GM18507 (cell line): ENCODE measurements around the gene COA8.
"Not testable (repeated sequence)": the region's sequence is repeated elsewhere in the genome, so short reads cannot be mapped to it uniquely, and the experiment has no call there.

Source experiments
- DNase-seq: peaks from one replicate; pipeline ENCODE4 v3.0.0; 2011; ENCODE audit warnings: low read depth; ENCODE audit not compliant: insufficient read length; ENCODE audit errors: extremely low spot score
- FAIRE-seq: peaks from 2 replicates; lab custom pipeline; 2011; peaks lifted over from hg19 to GRCh38; lab: Jason Lieb, UNC

COA8 gene

DNA sequence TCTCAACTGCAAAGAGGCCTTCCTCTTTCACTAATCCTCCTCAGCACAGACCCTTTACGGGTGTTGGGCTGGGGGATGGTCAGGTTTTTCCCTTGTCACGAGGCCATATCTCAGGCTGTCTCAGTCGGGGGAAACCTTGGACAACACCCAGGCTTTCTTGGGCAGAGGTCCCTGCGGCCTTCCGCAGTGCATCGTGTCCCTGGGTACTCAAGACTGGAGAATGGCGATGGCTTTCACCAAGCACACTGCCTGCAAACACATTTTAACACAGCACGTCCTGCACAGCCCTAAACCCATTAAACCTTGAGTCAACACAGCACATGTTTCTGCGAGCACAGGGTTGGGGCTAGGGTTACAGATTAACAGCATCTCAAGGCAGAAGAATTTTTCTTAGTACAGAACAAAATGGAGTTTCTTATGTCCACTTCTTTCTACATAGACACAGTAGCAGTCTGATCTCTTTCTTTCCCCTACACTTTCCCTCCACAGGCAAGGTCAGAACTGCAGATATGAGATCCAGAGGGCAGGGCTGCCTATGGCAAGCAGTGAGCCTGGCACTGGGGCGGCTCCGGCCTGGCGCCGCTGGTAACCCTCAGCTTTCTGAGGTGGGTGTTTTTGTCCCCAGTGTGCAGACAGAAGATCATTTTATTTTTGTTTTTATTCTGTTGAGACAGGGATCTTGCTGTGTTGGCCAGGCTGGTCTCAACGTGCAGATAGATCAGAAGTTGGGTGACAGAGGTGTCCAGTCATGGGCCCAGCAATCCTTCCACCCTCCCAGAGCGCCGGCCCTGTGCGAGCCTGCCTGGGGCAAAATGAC is 37.1 kb upstream of the COA8 start:
- not testable (repeated sequence) for DNase-seq, FAIRE-seq

DNA sequence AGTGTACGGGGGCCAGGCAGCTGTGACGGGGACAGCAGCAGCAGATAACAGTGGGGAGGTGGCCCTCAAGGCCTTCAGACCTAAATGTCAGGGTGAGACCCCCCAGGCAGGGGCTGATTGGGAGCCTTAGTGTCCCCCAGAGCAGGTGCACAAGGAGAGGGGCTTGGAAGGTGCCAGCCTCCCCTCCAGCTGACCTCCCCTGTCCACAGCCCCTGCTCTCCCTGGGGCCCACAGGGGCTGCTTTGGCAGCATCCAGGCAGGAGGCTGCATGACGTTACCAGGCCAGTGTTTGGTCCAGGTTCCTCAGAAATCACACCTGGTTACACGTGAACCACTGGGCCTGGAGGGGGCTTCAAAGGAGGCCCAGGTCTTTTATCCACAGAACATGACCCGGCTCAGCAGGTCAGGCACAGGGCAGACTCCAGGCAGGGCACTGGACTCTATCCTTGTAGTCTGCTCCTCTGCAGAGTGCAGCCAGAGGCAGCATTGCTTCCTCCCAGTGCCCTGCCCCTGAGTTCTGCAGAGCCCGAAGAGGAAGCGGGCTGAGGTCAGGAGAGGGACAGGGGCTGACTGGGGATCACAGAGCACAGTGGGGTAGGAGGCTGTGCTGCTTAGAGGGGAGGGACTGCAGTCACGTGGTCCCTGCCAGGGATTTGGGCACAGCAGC is 36.4 kb upstream of the COA8 start:
- no peak for FAIRE-seq

DNA sequence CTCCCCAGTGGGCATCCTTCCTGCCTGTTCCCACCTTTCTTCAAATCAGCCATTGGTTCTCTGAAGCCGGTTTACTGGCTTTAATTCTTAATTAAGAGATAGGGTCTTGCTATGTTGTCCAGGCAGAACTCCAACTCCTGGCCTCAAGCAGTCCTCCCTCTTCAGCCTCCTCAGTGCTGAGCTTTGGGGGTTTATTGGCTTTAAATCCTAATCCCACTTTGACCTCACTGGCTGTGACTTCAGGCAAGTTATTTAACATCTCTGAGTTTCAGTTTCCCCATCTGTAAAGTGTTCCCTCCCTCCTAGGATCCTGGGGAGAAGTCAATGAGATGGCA is 35.9 kb upstream of the COA8 start:
- DNase-seq (no peak), FAIRE-seq (no peak)

More for the DNA sequence above, 36.4 kb upstream of the COA8 start:
- no peak for DNase-seq

GRCh38 chr14:103527408-103528145 is 35.2 kb upstream of the COA8 start:
- FAIRE-seq (peak; percentile 90), DNase-seq (no peak)

GRCh38 chr14:103528146-103528586 is 34.6 kb upstream of the COA8 start:
- DNase-seq (no peak), FAIRE-seq (no peak)

DNA sequence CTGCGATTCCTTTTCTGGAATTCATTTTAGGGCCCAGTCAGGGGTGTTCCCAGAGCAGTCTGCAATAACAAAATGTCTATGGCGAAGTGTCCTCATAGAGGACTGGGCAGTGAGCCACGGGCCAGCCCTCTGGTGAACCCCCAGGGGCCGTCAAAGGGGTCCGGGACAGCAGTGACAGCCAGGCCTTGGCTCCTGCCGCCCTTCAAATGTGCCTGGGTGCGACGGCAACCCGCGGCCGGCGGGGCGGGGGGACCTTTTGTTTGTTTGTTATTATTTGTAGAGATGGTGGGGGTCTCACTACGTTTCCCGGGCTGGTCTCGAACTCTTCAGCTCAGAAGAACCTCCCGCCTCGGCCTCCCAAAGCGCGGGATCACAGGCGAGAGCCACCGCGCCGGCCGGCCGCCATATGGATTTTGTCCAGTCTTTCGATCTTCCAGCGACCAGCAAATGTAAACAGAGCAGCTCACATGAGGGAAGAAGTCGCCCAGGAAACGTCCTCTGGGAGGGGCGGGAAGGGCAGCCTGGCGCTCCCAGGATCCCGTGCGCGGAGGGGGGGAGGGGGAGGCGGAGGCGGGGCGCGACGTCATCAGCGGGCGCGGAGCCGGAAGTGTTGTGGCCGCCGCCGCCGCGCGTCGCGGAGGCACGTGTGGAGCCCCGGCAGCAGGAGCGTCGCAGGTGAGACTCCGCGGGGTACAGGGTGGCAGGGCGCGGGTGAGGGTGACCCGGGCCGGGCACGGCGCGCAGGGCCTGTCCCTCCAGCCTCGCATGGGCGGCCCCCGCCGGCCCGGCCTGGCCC is 34.0 kb upstream of the COA8 start, which contains the start of gene TRMT61A:
Gene TRMT61A (plus strand): TSS at position 610 of the 796 bp plus-strand sequence. CDS start 783 bp downstream, outside the sequence.
- FAIRE-seq (peak; percentile 86), DNase-seq (peak; percentile 95)

DNA sequence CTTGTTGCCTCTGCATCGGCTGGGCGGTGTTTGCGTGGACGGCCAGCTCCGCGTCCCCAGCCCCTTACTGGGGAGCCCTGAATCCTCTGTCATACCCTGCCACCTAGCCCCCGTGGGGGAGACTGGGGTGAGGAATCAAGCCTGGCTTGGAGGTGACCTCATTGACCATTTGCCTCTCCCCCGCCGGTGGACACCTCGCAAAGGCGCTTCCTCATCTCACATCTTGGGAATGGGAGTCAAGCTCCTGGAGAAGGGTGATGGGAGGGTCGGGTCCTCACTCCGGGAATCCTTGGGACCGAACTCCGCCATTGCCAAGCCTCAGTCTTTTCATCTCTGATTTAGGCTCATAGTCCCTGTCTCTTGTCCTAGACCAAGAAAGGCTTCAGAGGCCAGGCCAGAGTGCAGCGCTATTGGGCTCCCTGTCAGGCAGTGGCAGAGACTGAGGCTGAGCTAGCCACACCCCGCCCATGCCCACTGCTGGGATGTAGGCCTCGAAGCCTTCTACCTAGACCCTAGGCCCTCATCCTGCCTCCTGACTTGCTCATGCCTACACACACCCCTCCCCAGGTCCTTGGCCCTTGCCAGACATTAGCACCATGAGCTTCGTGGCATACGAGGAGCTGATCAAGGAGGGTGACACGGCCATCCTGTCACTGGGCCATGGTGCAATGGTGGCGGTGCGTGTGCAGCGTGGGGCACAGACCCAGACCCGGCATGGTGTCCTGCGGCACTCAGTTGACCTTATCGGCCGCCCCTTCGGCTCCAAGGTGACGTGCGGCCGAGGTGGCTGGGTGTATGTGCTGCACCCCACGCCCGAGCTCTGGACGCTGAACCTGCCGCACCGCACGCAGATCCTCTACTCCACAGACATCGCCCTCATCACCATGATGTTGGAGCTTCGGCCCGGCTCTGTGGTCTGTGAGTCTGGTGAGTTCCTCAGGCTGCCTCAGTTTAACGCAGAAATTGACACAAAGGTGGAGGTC is 33.1 kb upstream of the COA8 start:
- no peak for DNase-seq
- no peak for FAIRE-seq

GRCh38 chr14:103530390-103530789 is 32.4 kb upstream of the COA8 start:
- FAIRE-seq = no peak
- DNase-seq = no peak

GRCh38 chr14:103530831-103531230 is 31.9 kb upstream of the COA8 start:
- FAIRE-seq = no peak

DNA sequence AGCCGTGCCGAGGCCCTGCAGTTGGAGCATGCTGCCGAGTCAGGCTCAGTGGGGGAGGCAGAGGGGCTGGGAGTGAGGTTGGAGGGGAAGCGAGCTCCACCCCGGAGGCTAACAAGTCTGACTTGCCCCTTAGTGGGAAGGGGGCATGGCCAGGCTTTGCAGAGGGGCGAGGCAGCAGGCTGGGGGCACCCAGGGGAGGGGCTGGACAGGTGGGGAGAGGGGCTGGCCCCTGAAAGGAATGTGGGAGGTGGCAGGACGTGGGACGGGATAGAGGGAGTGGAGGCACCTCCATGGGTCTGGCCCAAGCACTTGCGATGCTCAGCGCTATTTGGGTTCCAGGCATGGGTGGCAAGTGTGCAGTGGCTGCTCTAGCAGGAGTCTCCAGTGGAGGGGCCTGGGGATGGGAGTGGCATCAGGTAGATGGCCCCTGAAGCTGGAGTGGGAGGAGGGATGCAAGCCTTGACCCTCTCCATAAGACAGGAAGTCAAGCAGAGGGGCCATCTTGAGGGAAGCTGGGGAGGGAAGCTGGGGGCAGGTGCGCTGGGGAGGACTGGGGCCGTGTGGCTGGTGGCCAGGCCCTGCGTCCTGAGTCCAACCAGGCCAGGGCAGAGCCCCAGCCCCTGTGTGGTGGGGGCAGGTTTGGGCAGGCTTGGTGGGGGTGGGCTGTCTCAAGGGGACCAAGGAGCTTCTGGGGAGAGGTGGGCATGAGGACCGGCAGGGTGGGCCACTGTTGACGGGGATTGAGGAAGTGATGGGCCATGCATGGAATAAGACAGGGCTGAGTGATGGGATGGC is 31.1 kb upstream of the COA8 start:
- no peak for DNase-seq
- FAIRE-seq = no peak

More at GRCh38 chr14:103530831-103531230, 31.9 kb upstream of the COA8 start:
- DNase-seq = no peak

- no peak for FAIRE-seq
- DNase-seq = no peak
Measured at GRCh38 chr14:103532216-103533136, 30.3 kb upstream of the COA8 start.

DNA sequence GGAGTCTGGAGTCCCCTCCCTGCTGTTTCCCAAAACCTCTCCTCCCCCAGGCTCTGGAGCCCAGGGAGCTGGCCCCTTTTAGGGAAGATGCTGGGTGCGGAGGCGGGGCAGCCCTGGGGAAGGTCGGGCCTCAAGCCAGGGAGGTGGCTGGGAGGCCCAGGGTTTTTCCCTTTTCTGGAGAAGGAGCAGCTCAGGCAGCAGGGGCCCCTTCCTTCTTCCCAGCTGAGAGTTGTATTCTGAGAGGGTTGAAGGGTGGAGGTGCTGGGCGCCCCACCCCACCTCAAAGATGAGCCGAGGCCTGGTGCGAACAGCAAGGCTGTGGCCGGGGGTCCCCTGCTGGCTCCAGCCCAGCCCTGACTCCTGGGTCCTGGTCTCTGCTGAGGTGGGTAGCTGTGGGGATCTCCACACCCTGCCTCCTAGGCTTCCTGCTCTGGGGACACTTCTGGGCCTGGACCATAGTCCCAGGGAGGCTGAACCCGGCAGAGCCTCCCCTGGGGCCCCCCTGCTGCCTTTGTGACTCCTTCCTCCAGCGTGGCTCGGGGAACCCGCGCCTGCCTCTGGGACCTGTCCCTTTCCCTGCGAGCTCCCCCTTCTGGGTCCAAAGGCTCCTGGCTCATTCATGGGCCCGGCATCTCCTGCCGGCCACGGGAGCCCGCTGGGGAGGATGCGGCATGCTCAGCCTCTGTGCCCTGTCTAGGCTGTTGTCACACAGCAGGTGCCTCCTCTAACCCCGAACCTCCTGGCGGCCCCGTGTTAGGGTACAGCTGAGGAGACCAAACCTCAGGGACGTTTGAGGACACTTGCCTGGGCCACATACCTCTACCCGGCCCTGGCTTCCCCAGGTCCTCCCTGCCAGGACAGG is 29.4 kb upstream of the COA8 start:
- DNase-seq = no peak
- FAIRE-seq = no peak

DNA sequence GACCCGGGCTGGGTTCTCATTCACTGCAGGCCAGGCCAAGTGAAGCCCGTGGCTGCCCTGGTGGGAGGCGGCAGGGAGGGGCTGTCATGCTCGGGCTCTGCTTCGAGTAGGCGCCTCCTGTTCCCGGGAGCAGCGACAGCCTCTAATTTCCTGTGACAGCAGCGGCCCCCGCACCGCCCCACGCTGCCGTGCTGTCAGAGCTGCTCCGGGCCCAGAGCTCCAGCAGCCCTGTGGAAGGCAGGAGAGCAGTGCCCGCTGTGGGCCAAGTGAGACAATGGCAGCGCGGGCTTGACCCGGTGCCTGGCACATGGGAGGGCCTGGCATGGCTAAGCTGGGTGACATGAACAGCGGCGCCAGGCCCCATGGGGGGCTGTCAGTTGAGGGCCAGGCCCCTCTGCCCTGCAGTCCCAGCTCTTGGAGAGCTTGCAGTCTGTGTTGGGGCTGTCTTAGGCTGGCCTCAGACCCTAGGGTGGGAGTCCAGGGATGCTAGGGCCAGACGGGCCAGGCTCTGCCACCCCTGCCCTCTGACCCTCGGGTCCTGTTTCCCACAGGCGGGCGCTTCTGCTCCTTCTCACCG is 28.7 kb upstream of the COA8 start:
- FAIRE-seq = no peak
- DNase-seq = no peak

DNA sequence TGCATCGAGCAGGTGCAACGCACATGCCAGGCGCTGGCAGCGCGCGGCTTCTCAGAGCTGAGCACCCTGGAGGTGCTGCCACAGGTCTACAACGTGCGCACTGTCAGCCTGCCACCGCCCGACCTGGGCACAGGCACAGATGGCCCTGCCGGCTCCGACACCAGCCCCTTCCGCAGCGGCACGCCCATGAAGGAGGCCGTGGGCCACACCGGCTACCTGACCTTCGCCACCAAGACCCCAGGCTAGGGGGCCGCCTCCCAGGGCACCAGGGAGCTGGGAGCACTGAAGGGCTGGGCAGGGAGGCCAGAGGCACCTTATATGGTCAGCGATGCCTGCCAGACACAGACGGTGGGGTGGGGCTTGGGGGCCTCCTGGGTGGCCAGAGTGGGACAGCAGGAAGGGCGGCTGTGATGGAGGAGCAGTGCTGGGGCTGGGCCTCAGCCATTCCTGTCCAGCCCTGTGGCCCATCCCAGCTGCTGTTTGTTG is 28.1 kb upstream of the COA8 start:
- DNase-seq (no peak), FAIRE-seq (no peak)
